KMS-11 (cell line): ENCODE data around the gene TMEM30B.
"Not testable (repeated sequence)": the region's sequence is repeated elsewhere in the genome, so short reads cannot be mapped to it uniquely, and the experiment has no call there.

Experiments
- H2AFZ ChIP-seq: fragments of 200-600 bp; sonication (generic); 2 replicates; pipeline ENCODE4 v1.6.1; 2016; ENCODE audit warnings: antibody characterized with exemption, mixed run types, low read depth
- H3K27ac ChIP-seq: fragments of 200-600 bp; sonication (generic); 2 replicates; pipeline ENCODE4 v1.6.1; 2016; ENCODE audit warnings: mild to moderate bottlenecking, mixed run types
- H3K27me3 ChIP-seq: fragments of 200-600 bp; sonication (generic); 2 replicates; pipeline ENCODE4 v1.6.1; 2017; ENCODE audit warnings: mild to moderate bottlenecking, low read depth, mixed run types, moderate library complexity; ENCODE audit not compliant: insufficient read depth
- H3K36me3 ChIP-seq: fragments of 200-600 bp; sonication (generic); 2 replicates; pipeline ENCODE4 v1.6.1; 2017; ENCODE audit warnings: mild to moderate bottlenecking, mixed run types; ENCODE audit not compliant: insufficient read depth
- H3K4me1 ChIP-seq: fragments of 200-600 bp; sonication (generic); 2 replicates; pipeline ENCODE4 v1.6.1; 2016; ENCODE audit warnings: mild to moderate bottlenecking, low read depth, mixed run types; ENCODE audit not compliant: poor library complexity, severe bottlenecking
- H3K4me2 ChIP-seq: fragments of 200-600 bp; sonication (generic); 2 replicates; pipeline ENCODE4 v1.7.0; 2016; ENCODE audit warnings: mild to moderate bottlenecking, mixed run types
- H3K4me3 ChIP-seq: fragments of 200-600 bp; sonication (generic); IDR thresholded peaks from 2 replicates; pipeline ENCODE4 v1.6.1; 2017; ENCODE audit warnings: low read depth, low read length, mixed read lengths; ENCODE audit not compliant: insufficient read depth
- H3K79me2 ChIP-seq: fragments of 200-600 bp; sonication (generic); 2 replicates; pipeline ENCODE4 v1.6.1; 2016; ENCODE audit warnings: low read depth, mixed run types; ENCODE audit not compliant: insufficient read depth
- H3K9ac ChIP-seq: fragments of 200-600 bp; sonication (generic); 2 replicates; pipeline ENCODE4 v1.6.1; 2016; ENCODE audit warnings: mild to moderate bottlenecking, mixed run types
- H4K20me1 ChIP-seq: fragments of 200-600 bp; sonication (generic); 2 replicates; pipeline ENCODE4 v1.6.1; 2016; ENCODE audit warnings: mild to moderate bottlenecking, mixed run types; ENCODE audit not compliant: insufficient read depth
- CTCF ChIP-seq: fragments of 200-600 bp; sonication (generic); conservative IDR thresholded peaks from 2 replicates; pipeline ENCODE4 v1.6.1; 2017; ENCODE audit warnings: low read depth, mild to moderate bottlenecking, antibody characterized with exemption, low read length, moderate library complexity, mixed read lengths

The TMEM30B gene

GRCh38 chr14:61247935-61248334 is 33.2 kb downstream of the TMEM30B start:
- H4K20me1 ChIP-seq, result no peaks in the 10 kb centered on the region
- no peaks in the 10 kb centered on the region for H3K36me3 ChIP-seq
- H3K4me2 ChIP-seq, result no peak overlapping the region
- no peak overlapping the region for H3K9ac ChIP-seq
- H3K4me3 ChIP-seq, result no peak overlapping the region
- no peak overlapping the region for H2AFZ ChIP-seq
- TF ChIP-seq CTCF, result no peak
- no peak overlapping the region for H3K27ac ChIP-seq
- H3K4me1 ChIP-seq, result no peaks in the 10 kb centered on the region
- H3K27me3 ChIP-seq, result no peaks in the 10 kb centered on the region
- no peaks in the 10 kb centered on the region for H3K79me2 ChIP-seq

DNA sequence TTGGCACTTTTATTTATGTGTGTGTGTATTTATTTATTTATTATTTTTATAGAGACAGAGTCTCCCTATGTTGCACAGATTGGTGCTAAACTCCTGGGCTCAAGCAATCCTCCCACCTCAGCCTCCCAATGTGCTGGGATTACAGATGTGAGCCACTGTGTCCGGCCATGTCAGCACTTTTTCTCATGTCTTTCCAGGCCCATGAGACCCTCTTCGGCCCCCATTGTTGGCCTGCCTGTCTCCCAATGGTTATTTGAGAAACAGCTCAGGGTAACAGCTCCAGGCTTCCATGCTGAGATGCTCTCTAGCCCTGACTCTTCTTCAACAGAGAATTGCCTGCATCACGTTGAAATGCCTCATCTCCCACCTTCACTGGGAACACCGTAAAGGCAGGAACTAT is 34.4 kb downstream of the TMEM30B start:
- Histone ChIP-seq H3K27me3 (no peaks in the 10 kb centered on the region), H3K4me1 (no peaks in the 10 kb centered on the region), H2AFZ (no peak overlapping the region), H3K4me3 (no peak overlapping the region), H3K27ac (no peak overlapping the region), H3K36me3 (no peaks in the 10 kb centered on the region), H4K20me1 (no peaks in the 10 kb centered on the region), H3K9ac (no peak overlapping the region), H3K79me2 (no peaks in the 10 kb centered on the region), H3K4me2 (no peak overlapping the region)
- TF ChIP-seq CTCF, result no peak

DNA sequence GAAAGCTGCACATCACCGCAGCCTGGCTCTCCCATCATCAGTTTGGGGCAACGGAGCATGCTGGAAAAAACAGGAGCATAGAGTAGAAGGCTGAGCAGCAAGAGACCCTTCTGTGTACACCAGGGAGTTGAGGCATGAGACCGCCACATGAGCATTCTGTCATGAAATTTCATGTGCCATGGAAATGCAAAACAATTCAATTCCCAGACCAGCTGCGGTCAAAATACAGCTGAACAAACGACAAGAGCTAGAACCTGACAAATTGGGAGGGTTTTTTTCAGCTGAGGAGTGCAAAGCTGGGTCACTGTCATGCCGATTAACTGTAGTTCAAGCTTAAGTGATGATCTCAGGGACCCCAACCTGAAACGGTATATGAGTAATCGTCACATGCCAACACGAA is 37.1 kb downstream of the TMEM30B start:
- TF ChIP-seq CTCF, result no peak
- H3K27ac ChIP-seq, result no peak overlapping the region
- H3K4me3 ChIP-seq, result no peak overlapping the region
- H3K27me3 ChIP-seq, result no peaks in the 10 kb centered on the region
- no peaks in the 10 kb centered on the region for H3K36me3 ChIP-seq
- H4K20me1 ChIP-seq, result no peaks in the 10 kb centered on the region
- no peak overlapping the region for H3K4me2 ChIP-seq
- H2AFZ ChIP-seq, result no peak overlapping the region
- H3K79me2 ChIP-seq, result no peaks in the 10 kb centered on the region
- H3K4me1 ChIP-seq, result no peaks in the 10 kb centered on the region
- no peak overlapping the region for H3K9ac ChIP-seq

GRCh38 chr14:61240206-61240605 is 40.9 kb downstream of the TMEM30B start:
- H3K79me2 ChIP-seq, result no peaks in the 10 kb centered on the region
- H4K20me1 ChIP-seq, result no peaks in the 10 kb centered on the region
- H3K9ac ChIP-seq, result no peak overlapping the region
- H3K4me1 ChIP-seq, result no peaks in the 10 kb centered on the region
- TF ChIP-seq CTCF, result no peak
- no peak overlapping the region for H2AFZ ChIP-seq
- H3K36me3 ChIP-seq, result no peaks in the 10 kb centered on the region
- no peak overlapping the region for H3K27ac ChIP-seq
- no peak overlapping the region for H3K4me3 ChIP-seq
- no peak overlapping the region for H3K4me2 ChIP-seq
- no peaks in the 10 kb centered on the region for H3K27me3 ChIP-seq

DNA sequence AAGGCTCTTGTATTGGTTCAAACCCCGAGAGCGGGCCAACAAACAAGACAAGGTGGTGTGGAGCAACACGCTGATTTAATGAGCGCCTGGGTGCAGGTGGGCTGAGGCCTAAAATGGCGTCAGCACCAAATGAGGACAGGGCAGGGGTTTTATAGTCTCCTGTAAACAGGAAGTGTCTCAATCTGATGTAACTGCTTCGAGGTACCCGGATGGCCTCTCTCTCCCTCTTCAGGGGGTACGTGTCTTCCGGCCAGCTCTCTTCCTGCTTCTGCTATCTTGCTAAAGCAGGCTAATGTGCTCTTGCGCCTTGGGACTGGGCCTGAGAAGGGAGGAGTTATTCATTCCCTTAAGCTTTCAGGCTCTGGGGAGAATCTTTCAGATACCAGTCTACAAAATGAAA is 41.9 kb downstream of the TMEM30B start:
- H2AFZ ChIP-seq, H3K4me1 ChIP-seq, H3K4me2 ChIP-seq, H3K27me3 ChIP-seq, H3K9ac ChIP-seq, H3K27ac ChIP-seq, H4K20me1 ChIP-seq, H3K4me3 ChIP-seq, H3K79me2 ChIP-seq, H3K36me3 ChIP-seq: not testable (repeated sequence)
